SK-N-SH (cell line): ENCODE measurements around the gene CHST6. TPM values are rescaled to one million over a fixed set of nuclear protein-coding genes. Genes with fewer than 3 reads are reported as not detected.

Experiments used
- CTCF ChIA-PET: fragments of 300-600, 350-600 bp; formaldehyde crosslinking; extraction: SDS; loops from one replicate; lab custom pipeline; 2021; lab: Yijun Ruan, JAX
- POLR2A ChIA-PET: fragments of 350-600 bp; sonication (Branson Sonifier 250); formaldehyde crosslinking; extraction: SDS; loops from one replicate; lab custom pipeline; 2020; ENCODE audit warnings: antibody characterized with exemption, inconsistent platforms; lab: Yijun Ruan, JAX
- DNase-seq: peaks from one replicate; pipeline ENCODE4 v3.0.0; 2012
- H2AFZ ChIP-seq: fragments of 200-600 bp; sonication (generic); 2 replicates; pipeline ENCODE4 v1.8.1; 2016; ENCODE audit warnings: antibody characterized with exemption, mild to moderate bottlenecking, low read depth
- H3F3A ChIP-seq: fragments of 200-600 bp; sonication (generic); replicated peaks from 2 replicates; pipeline ENCODE3; 2016; ENCODE audit warnings: antibody characterized with exemption, mild to moderate bottlenecking; ENCODE audit not compliant: insufficient read depth
- H3K27ac ChIP-seq, 2 experiments: fragments of 200-500 bp in 1 of 2; fragments of 200-600 bp in 1 of 2; sonication (Bioruptor generic) in 1 of 2; sonication (generic), shearing (Covaris generic) in 1 of 2; 2 replicates each; pipeline versions ENCODE4 v1.5.1 to v1.6.1; 2014 to 2016; ENCODE audit warnings: low read depth in 2 of 2, inconsistent platforms in 1 of 2, low read length in 1 of 2, mild to moderate bottlenecking in 1 of 2, mixed read lengths in 1 of 2
- H3K27me3 ChIP-seq: fragments of 200-600 bp; sonication (generic), shearing (Covaris generic); 2 replicates; pipeline ENCODE4 v1.6.1; 2016; ENCODE audit warnings: mixed run types; ENCODE audit not compliant: insufficient read depth
- H3K36me3 ChIP-seq, 2 experiments: fragments of 200-500 bp in 1 of 2; fragments of 200-600 bp in 1 of 2; sonication (Bioruptor generic) in 1 of 2; sonication (generic) in 1 of 2; replicated peaks in 1 of 2; 2 replicates each; pipeline versions ENCODE3 to v1.5.1; 2014 to 2016; ENCODE audit warnings: low read length in 1 of 2, mild to moderate bottlenecking in 1 of 2; ENCODE audit not compliant: insufficient read depth in 2 of 2, control insufficient read depth in 1 of 2
- H3K4me1 ChIP-seq, 2 experiments: fragments of 200-500 bp in 1 of 2; fragments of 200-600 bp in 1 of 2; sonication (Bioruptor generic) in 1 of 2; sonication (generic), shearing (Covaris generic) in 1 of 2; 2 replicates each; pipeline versions ENCODE4 v1.5.1 to v1.6.1; 2014 to 2016; ENCODE audit warnings: low read depth in 1 of 2, low read length in 1 of 2, mixed run types in 1 of 2; ENCODE audit not compliant: insufficient read depth in 2 of 2, control insufficient read depth in 1 of 2
- H3K4me2 ChIP-seq: fragments of 200-600 bp; sonication (generic), shearing (Covaris generic); 2 replicates; pipeline ENCODE4 v1.6.1; 2017; ENCODE audit warnings: mixed run types
- H3K4me3 ChIP-seq, 2 experiments: fragments of 200-500 bp in 1 of 2; fragments of 200-600 bp in 1 of 2; sonication (Bioruptor generic) in 1 of 2; sonication (generic), shearing (Covaris generic) in 1 of 2; 2 replicates each; pipeline versions ENCODE4 v1.5.1 to v1.8.1; 2014 to 2016; ENCODE audit warnings: low read depth in 2 of 2, inconsistent platforms in 1 of 2, low read length in 1 of 2, mild to moderate bottlenecking in 1 of 2, mixed read lengths in 1 of 2, moderate library complexity in 1 of 2
- H3K79me2 ChIP-seq: fragments of 200-600 bp; sonication (generic); 2 replicates; pipeline ENCODE4 v1.8.1; 2017; ENCODE audit warnings: mild to moderate bottlenecking; ENCODE audit not compliant: insufficient read depth
- H3K9ac ChIP-seq: fragments of 200-600 bp; sonication (generic); 2 replicates; pipeline ENCODE4 v1.6.1; 2017; ENCODE audit warnings: mixed run types
- H3K9me2 ChIP-seq: fragments of 200-600 bp; sonication (generic); 2 replicates; pipeline ENCODE4 v1.6.1; 2017; ENCODE audit warnings: mixed run types
- H3K9me3 ChIP-seq: fragments of 200-600 bp; sonication (generic); 2 replicates; pipeline ENCODE4 v1.6.1; 2017; ENCODE audit warnings: mixed run types, mild to moderate bottlenecking, moderate library complexity
- H4K20me1 ChIP-seq: fragments of 200-600 bp; sonication (generic); 2 replicates; pipeline ENCODE4 v1.6.1; 2017; ENCODE audit warnings: mild to moderate bottlenecking, mixed run types; ENCODE audit not compliant: insufficient read depth
- CHD2 ChIP-seq: fragments of 150-350 bp; IDR thresholded peaks from 2 replicates; pipeline ENCODE4 v1.6.1; 2018; ENCODE audit warnings: low read length; ENCODE audit not compliant: partially characterized antibody
- CTCF ChIP-seq: fragments of 200-600 bp; sonication (generic); IDR thresholded peaks from 2 replicates; pipeline ENCODE4 v1.6.1; 2017; ENCODE audit warnings: antibody characterized with exemption, mild to moderate bottlenecking, moderate library complexity
- ELF1 ChIP-seq: IDR thresholded peaks from 2 replicates; pipeline ENCODE4 v1.4.0; 2012
- EZH2phosphoT487 ChIP-seq: fragments of 200-600 bp; sonication (generic); IDR thresholded peaks from 2 replicates; pipeline ENCODE4 v1.6.1; 2017; ENCODE audit warnings: low read depth, mixed run types, mild to moderate bottlenecking, antibody characterized with exemption, moderate library complexity, borderline replicate concordance
- GABPA ChIP-seq: IDR thresholded peaks from 2 replicates; pipeline ENCODE4 v1.4.0; 2012; ENCODE audit warnings: low read depth, mild to moderate bottlenecking
- GATA2 ChIP-seq: sonication (generic); formaldehyde crosslinking; IDR thresholded peaks from 2 replicates; pipeline ENCODE4 v1.5.0; 2020; ENCODE audit warnings: mild to moderate bottlenecking, missing genetic modification reagents
- IRF3 ChIP-seq: fragments of 150-350 bp; IDR thresholded peaks from 2 replicates; pipeline ENCODE4 v1.6.1; 2016; ENCODE audit warnings: mild to moderate bottlenecking, low read depth, low read length
- JUND ChIP-seq: IDR thresholded peaks from 2 replicates; pipeline ENCODE4 v1.4.0; 2012
- MEF2A ChIP-seq: IDR thresholded peaks from 2 replicates; pipeline ENCODE4 v1.4.0; 2012; ENCODE audit warnings: low read depth, borderline replicate concordance
- NFIC ChIP-seq: IDR thresholded peaks from 2 replicates; pipeline ENCODE4 v1.4.0; 2012; ENCODE audit warnings: borderline replicate concordance
- NRF1 ChIP-seq: IDR thresholded peaks from 2 replicates; pipeline ENCODE4 v1.6.1; 2012; ENCODE audit warnings: low read depth, mild to moderate bottlenecking, low read length
- POLR2AphosphoS5 ChIP-seq: IDR thresholded peaks from 2 replicates; pipeline ENCODE4 v1.6.1; 2012; ENCODE audit warnings: low read depth, low read length
- RCOR1 ChIP-seq: fragments of 150-350 bp; IDR thresholded peaks from 2 replicates; pipeline ENCODE4 v1.6.1; 2017; ENCODE audit warnings: antibody characterized with exemption, low read length
- REST ChIP-seq: IDR thresholded peaks from 2 replicates; pipeline ENCODE4 v1.6.1; 2012; ENCODE audit warnings: mild to moderate bottlenecking, low read depth, low read length, moderate library complexity
- RXRA ChIP-seq: IDR thresholded peaks from 2 replicates; pipeline ENCODE4 v1.4.0; 2012; ENCODE audit warnings: low read depth, mild to moderate bottlenecking, borderline replicate concordance
- SMC3 ChIP-seq: IDR thresholded peaks from 2 replicates; pipeline ENCODE4 v1.6.1; 2012; ENCODE audit warnings: low read depth, low read length, improper control_type of control experiment
- USF2 ChIP-seq: fragments of 150-350 bp; IDR thresholded peaks from 2 replicates; pipeline ENCODE4 v1.6.1; 2017; ENCODE audit warnings: antibody characterized with exemption, low read length, low read depth, borderline replicate concordance
- WGBS: methylation state at CpG from one replicate; pipeline ENCODE4 v1.1.6; 2017; ENCODE audit warnings: low lambda C conversion rate; 5-methylcytosine and 5-hydroxymethylcytosine counted together
- polyA plus RNA-seq, 3 experiments: library from polyadenylated mRNA; depleted of rRNA; stranded (reverse); fragments of >200 nt; gene quantifications; 2 replicates each; pipeline ENCODE4 v1.2.3, GENCODE V29; 2012

The CHST6 gene
- polyA plus RNA-seq, 1 of the 3 experiments (the other 2 are of a cell fraction): 0.30 TPM

DNA sequence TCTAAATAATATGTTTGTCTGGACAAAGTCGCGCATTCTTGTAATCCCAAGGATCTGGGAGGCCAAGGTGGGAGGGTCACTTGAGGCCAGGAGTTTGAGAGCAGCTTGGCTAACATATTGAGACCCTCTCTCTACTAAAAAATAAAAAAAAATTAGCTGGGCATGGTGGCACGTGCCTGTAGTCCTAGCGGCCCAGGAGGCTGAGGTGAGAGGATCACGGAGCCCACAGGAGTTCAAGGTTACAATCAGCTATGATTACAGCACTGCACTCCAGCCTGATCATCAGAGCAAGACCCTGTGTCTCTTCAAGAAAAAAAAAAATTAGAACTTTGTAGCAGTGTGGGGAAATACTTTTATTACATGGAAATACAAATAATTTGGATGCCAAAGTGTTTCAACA lies 6.1 kb upstream of the CHST6 start:
- CTCF ChIA-PET: interaction anchor here (1.1 to 1.4 kb wide), 3 partner anchors 10 to 37 kb away, joined by 3 to 4 read pairs (median 4); partner anchors contain the start of gene TMEM170A
- Histone ChIP-seq H3K9me3 (no peaks in the 10 kb centered on the region), H4K20me1 (no peaks in the 10 kb centered on the region), H3K4me3 (no peak overlapping the region), H3K27ac (no peak overlapping the region), H3K4me1 (peaks cover 5 to 7% of the 10 kb centered on the region in 2 experiments; a peak in 2 of 4 replicates), H3K27me3 (no peaks in the 10 kb centered on the region), H3K4me2 (no peak overlapping the region), H3K9me2 (no peaks in the 10 kb centered on the region), H3K36me3 (no peaks in the 10 kb centered on the region), H2AFZ (no peak overlapping the region), H3F3A (peaks cover 4% of the 10 kb centered on the region), H3K9ac (no peak overlapping the region), H3K79me2 (no peaks in the 10 kb centered on the region)
- TF ChIP-seq GABPA: no peak
- no peak for TF ChIP-seq NRF1
- no peak for TF ChIP-seq USF2
- no peak for TF ChIP-seq POLR2AphosphoS5
- TF ChIP-seq RXRA: no peak
- no peak for TF ChIP-seq SMC3
- TF ChIP-seq CTCF: no peak
- TF ChIP-seq JUND: no peak
- no peak for TF ChIP-seq ELF1
- no peak for TF ChIP-seq RCOR1
- no peak for TF ChIP-seq IRF3
- no peak for TF ChIP-seq GATA2 (CRISPR knock-in tag)
- TF ChIP-seq CHD2: no peak
- TF ChIP-seq MEF2A: no peak
- no peak for TF ChIP-seq NFIC
- TF ChIP-seq EZH2phosphoT487: no peak
- TF ChIP-seq REST: no peak
- 83% methylated on average over 5 of the region's 5 CpGs for WGBS
- POLR2A ChIA-PET: no interaction called here
- DNase-seq: no peak
